GM21360 (cell line): ENCODE results near the gene ERVH48-1.
"Not testable (repeated sequence)": the region's sequence is repeated elsewhere in the genome, so short reads cannot be mapped to it uniquely, and the experiment has no call there.

Experiments
- ATAC-seq: cut with Tn5 transposase; IDR thresholded peaks from one replicate; pipeline ENCODE4 v1.9.1; 2021; ENCODE audit warnings: mild to moderate bottlenecking, moderate library complexity; ENCODE audit not compliant: unreplicated experiment

The ERVH48-1 gene

DNA sequence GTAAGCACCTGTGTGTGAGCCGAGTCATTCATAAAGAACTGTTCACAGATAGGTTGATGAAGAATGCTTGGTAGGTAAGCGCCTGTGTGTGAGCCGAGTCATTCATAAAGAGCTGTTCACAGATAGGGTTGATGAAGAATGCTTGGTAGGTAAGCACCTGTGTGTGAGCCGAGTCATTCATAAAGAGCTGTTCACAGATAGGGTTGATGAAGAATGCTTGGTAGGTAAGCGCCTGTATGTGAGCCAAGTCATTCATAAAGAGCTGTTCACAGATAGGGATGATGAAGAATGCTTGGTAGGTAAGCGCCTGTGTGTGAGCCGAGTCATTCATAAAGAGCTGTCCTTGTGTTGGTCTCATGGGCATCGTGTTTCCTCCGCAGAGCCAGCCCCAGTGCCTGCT is 16.9 kb downstream of the ERVH48-1 start:
- ATAC-seq: not testable (repeated sequence)

DNA sequence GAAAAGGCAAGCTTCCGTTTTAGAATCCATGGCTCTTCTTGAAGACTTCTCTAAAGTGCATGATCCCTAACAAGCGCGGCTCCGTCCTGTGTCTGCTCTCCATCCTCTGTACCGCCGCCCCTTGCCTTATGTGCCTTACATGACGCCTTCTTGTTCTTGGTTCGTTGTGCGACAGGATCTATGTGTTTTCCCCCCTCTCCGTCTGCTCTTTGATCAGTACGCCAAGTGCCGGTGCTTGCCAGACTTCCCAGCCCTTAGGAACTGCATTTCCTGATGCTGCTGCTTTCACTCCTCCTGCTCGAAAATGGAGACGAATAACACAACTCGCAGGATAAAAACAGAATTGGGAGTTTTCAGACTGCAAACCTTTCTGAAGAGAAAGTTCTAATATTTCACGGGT is 19.2 kb downstream of the ERVH48-1 start:
- ATAC-seq: no peak

- no peak for ATAC-seq
Observed at GRCh38 chr21:42905195-42905594, 20.2 kb downstream of the ERVH48-1 start.

DNA sequence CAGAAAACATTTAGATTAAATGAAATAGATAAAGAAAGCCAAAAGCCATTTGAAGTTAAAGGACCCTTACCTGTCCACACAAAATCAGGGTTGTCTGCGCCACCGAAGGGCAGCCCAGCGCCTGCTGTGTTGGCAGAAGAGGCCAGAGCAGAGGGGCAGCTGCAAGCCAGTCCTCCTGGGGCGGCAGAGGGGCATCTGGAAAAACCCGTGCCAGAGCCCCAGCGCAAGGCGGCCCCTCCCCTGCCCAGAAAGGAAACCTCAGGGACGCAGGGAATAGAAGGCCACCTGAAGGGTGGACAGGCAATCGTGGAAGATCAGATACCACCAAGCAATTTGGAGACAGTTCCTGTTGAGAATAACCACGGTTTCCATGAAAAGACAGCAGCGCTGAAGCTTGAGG is 21.6 kb downstream of the ERVH48-1 start:
- ATAC-seq: no peak

GRCh38 chr21:42900446-42900845 is 25.0 kb downstream of the ERVH48-1 start:
- no peak for ATAC-seq

DNA sequence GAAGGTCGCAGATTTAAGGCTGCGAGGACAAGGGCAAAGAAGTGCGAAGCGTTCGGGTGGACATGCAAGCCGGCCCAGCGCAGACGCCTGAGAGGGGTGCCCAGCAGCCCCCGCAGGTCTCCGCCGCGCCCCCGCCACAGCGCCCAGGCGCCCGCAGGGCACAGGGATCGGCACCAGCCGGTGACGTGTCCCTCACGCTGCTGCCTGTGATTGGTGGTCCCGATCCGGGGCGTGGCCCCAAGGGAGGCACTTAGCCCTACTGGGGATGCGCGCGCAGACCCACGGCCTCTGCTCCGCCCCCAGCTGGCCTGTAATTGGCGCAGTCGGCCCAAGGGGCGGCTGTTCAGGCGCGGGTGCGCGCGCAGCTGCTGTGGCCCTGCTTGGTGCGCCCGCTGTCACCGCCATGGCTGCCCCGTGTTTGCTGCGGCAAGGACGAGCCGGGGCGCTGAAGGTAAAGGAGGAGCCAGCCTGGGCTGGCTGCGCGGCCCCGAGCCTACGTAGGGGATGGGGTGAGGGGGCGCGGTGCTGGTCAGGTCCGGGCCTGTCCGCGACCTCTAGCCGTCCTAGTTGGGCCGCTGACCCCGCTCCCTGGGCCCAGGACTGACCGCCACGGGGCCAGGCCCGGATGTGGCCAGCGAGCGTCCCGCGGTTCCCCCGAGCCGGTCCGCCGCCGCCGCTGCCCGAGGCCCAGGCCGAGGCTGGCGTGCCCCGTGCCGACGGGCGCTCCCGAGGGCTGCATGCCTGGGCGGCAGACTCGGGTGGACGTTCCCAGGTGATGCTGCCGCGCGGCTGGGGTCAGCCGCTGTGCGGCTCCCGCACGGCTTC is 32.3 kb downstream of the ERVH48-1 start, which contains the start of gene NDUFV3:
TSS of gene NDUFV3 (plus strand) at position 379 of the 825 bp plus-strand sequence. CDS start at position 404, 25 bp downstream.
- ATAC-seq: peak; percentile 85

DNA sequence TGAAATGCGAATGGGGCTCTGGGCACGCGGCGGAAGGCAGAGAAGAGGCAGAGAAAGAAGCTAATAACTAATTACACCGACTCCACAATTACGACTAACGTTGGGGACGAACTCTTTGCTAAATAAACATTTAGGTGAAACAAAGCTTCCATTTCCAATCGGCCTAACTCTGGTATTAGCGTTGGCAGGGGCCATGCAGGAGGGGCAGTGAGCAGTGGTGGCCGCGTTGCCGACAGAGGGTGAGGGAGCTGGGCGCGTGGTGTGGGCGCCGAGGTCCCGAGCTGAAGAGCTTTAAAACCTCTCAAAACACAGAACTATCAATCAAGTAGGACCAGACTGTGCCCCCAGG is 32.9 kb downstream of the ERVH48-1 start:
- ATAC-seq: no peak

DNA sequence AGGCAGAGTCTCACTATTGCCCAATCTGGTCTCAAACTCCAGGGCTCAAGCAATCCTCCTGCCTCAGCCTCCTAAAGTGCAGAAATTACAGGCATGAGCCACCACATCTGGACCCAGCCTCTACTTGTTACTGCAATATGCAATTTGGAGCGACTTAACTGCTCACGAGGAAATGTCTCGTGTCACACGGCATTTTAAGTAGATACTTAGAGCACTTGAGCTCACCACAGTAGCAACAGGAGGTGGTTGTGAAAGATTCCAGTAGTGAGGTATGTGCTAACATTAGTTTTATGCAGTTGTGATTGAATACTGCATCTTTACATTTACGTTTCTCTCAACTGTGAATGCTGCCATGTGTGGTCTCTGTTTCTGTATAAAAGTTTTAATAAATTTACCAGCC is 38.1 kb downstream of the ERVH48-1 start:
- ATAC-seq: no peak

- ATAC-seq: no peak
Observed at GRCh38 chr21:42883921-42884320, 41.5 kb downstream of the ERVH48-1 start.

DNA sequence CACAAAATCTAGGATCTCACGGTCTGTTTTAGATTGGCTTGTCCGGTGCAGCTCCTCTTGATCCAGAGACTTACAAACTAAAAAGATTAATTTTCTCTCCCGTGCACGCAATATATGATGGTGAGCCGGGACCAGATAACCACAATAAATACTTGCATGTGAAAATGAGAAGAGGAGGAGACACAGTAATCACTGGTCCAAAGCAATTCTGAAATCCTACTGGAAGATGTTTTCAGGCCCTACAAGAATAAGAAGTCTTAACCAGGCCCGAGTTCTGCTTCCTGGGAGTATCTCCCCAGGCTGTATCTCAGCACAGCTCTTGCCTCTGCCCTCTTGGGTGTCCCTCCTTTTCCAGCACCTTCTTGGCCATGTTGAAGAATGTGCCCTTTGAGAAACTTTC is 45.1 kb downstream of the ERVH48-1 start:
- no peak for ATAC-seq

DNA sequence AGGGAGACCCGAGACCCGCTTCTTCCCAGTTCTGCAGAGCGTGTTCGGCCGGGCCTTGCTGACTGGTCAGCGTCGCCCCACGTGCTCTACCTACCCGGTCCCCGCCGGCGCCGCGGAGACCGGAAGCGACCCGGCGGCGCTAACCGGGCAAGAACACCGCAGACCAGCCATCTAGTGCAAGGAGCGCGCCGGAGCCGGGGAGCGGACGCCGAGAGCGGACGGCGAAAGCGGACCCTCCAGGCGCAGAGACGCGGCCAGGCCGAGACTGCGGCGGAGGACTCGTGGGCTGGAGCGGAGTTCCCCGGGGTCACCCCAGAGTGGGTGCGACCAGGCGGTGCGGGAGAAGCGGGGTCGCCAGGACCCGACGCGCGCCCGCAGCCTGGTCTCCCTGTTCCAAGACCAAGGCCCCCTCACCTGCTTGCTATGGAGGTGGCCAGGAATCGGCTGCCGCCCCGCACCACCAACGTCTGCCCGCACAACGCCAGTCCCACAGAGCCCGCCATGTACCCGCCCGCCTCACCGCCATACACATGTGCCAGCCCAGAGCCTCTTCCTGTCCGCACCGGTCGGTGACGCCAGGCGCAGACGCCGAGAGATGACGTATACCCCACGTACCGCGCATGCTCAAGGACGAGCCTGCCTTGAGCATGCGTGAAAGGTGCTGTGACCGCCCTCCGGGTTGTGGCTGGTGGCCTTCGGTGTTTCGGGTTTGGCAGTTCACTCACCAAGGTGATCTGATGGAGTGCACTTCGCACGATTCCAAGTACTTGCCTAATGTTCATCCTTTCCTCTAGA is 46.2 kb downstream of the ERVH48-1 start, which contains the start of gene WDR4:
TSS of gene WDR4 (minus strand) at position 547 of the 795 bp plus-strand sequence. CDS start at position 503, 44 bp downstream.
- ATAC-seq: peak; percentile 84

DNA sequence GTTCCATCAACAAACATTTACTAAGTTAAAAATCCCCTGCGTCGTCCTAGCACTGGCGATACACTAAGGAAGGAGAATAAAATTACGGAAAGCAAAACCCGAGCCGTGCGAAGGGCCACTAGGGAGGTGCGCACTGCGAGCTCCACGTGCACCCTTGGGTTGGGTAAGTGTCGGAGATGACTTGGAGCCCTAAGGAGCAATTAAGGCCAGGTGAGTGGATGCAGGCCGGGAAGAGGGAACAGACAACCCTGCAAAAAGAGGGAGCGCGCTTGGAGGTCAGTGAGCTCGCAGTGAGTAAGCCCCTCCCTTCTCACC is 46.8 kb downstream of the ERVH48-1 start:
- peak; percentile 19 for ATAC-seq

GRCh38 chr21:42875811-42876210 is 49.6 kb downstream of the ERVH48-1 start:
- not testable (repeated sequence) for ATAC-seq

GRCh38 chr21:42873096-42873495 is 52.3 kb downstream of the ERVH48-1 start:
- no peak for ATAC-seq

DNA sequence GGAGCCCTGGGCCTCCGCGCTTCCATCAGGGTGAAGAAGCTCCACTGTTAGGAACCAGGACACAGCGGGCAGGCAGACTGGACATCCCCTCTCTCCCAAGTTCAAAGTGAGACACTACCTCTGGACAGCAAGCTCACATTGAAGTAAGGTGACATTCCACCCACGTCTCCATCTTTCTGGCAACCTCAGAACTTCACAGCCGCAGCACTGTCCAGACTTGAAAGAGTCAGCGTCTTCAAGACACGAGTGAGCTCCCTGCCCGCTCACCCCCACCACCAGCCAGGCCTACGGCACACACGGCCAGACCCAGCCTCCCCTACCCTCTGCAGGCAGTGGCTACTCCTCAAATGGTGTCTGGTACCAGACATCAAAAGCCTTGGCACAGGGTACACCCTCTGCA is 57.2 kb downstream of the ERVH48-1 start:
- no peak for ATAC-seq
